HUDEP-2 (cell line): ENCODE measurements around the gene RAB3D.

Source experiments
- DNase-seq, 76 experiments: peaks; one replicate each; lab custom pipeline; 2025; ENCODE audit not compliant: unreplicated experiment in 76 of 76; lab: John Stamatoyannopoulos, UW

The RAB3D gene

GRCh38 chr19:11339254-11340098 is at the start of gene RAB3D:
RAB3D (minus strand) TSS chr19:11339657; CDS start chr19:11337399, 2,258 bp downstream.
- DNase-seq: peak in 73 of 76 experiments; percentile 25 to 95 (median 82)

- DNase-seq: no peak
Measured at GRCh38 chr19:11387162-11388034, 47.9 kb upstream of the RAB3D start.

- peak in 3 of 76 experiments; percentile 13 to 27 (median 14) for DNase-seq
Measured at GRCh38 chr19:11384778-11385129, 45.3 kb upstream of the RAB3D start.

- peak in 5 of 76 experiments; percentile 40 to 96 (median 54) for DNase-seq
Measured at GRCh38 chr19:11383706-11384048, 44.2 kb upstream of the RAB3D start.

- DNase-seq: peak in 73 of 76 experiments; percentile 25 to 96 (median 91)
Measured at GRCh38 chr19:11382898-11383705, 43.6 kb upstream of the RAB3D start.

GRCh38 chr19:11380653-11381537 is 41.4 kb upstream of the RAB3D start:
- DNase-seq: peak in 73 of 76 experiments; percentile 31 to 98 (median 83)

GRCh38 chr19:11379857-11380350 is 40.4 kb upstream of the RAB3D start:
- no peak for DNase-seq

- peak in 1 of 76 experiments; percentile 14 for DNase-seq
Measured at GRCh38 chr19:11379269-11379845, 39.9 kb upstream of the RAB3D start.

- peak in 44 of 76 experiments; percentile 16 to 66 (median 39) for DNase-seq
Measured at GRCh38 chr19:11378319-11379189, 39.1 kb upstream of the RAB3D start.

- DNase-seq: no peak
Measured at GRCh38 chr19:11377756-11378155, 38.3 kb upstream of the RAB3D start.

GRCh38 chr19:11377237-11377636 is 37.8 kb upstream of the RAB3D start:
- peak in 45 of 76 experiments; percentile 8 to 73 (median 39) for DNase-seq

- DNase-seq: peak in 49 of 76 experiments; percentile 14 to 92 (median 45)
Measured at GRCh38 chr19:11375143-11375948, 35.9 kb upstream of the RAB3D start.

- peak; percentile 93 to 100 (median 99) for DNase-seq
Measured at GRCh38 chr19:11374433-11375142, 35.1 kb upstream of the RAB3D start, which contains the start of gene SWSAP1. SWSAP1 (plus strand) TSS chr19:11374666; CDS start chr19:11374681, 15 bp downstream.

- DNase-seq: no peak
Measured at GRCh38 chr19:11373885-11374432, 34.5 kb upstream of the RAB3D start.

GRCh38 chr19:11373166-11373884 is 33.9 kb upstream of the RAB3D start:
- DNase-seq: peak in 49 of 76 experiments; percentile 9 to 69 (median 39)
